Activated CD8-positive, alpha-beta T cell treated with anti-CD3 and anti-CD28 coated beads, Interleukin-2, amount 10 ng/mL, durations not matched to agents 7 days and 5 days (primary cell): ENCODE measurements around the gene ZNF90. TPM values are rescaled to one million over a fixed set of nuclear protein-coding genes. Genes with fewer than 3 reads are reported as not detected.

Source experiments
- ATAC-seq: fragments of 150-1000 bp; cut with Tn5 transposase; one replicate; pipeline ENCODE4 v1.10.0; 2021; ENCODE audit warnings: moderate library complexity
- CTCF ChIA-PET: fragments of 350-600 bp; sonication (Branson Sonifier 250); formaldehyde crosslinking; loops from one replicate; lab custom pipeline; 2021; ENCODE audit warnings: antibody characterized with exemption; lab: Charles Lee
- POLR2A ChIA-PET: fragments of 350-600 bp; sonication (Branson Sonifier 250); formaldehyde crosslinking; loops from one replicate; lab custom pipeline; 2021; ENCODE audit warnings: antibody characterized with exemption; lab: Charles Lee
- DNase-seq: peaks from one replicate; pipeline ENCODE4 v3.0.0-alpha.2; 2020
- H3K27ac Mint-ChIP-seq: one replicate; pipeline ENCODE4 v1.8.0; 2021; ENCODE audit warnings: mild to moderate bottlenecking, mixed read lengths
- H3K27me3 Mint-ChIP-seq: one replicate; pipeline ENCODE4 v1.8.0; 2021; ENCODE audit warnings: low read depth, mixed read lengths
- H3K36me3 Mint-ChIP-seq: one replicate; pipeline ENCODE4 v1.8.0; 2021; ENCODE audit warnings: low read depth, mixed read lengths
- H3K4me1 Mint-ChIP-seq: one replicate; pipeline ENCODE4 v1.8.0; 2021; ENCODE audit warnings: low read depth, mixed read lengths
- H3K4me3 Mint-ChIP-seq: one replicate; pipeline ENCODE4 v1.8.0; 2021; ENCODE audit warnings: mild to moderate bottlenecking, mixed read lengths
- H3K9me3 Mint-ChIP-seq: one replicate; pipeline ENCODE4 v1.8.0; 2022; ENCODE audit warnings: mixed read lengths; ENCODE audit not compliant: insufficient read depth
- total RNA-seq, 2 experiments: library from RNA; stranded (reverse); gene quantifications; one replicate each; pipeline ENCODE4 v1.2.3, GENCODE V29; 2021

The ZNF90 gene
- total RNA-seq, 2 experiments from 2014 or later, result 16.2 to 17.0 TPM

- ATAC-seq (peak; percentile 97), DNase-seq (peak; percentile 96)
- H3K4me1 Mint-ChIP-seq, result peaks cover 40% of the 10 kb centered on the region
- CTCF ChIA-PET, result interaction anchor here (1.3 kb wide), 1 partner anchor 71 kb away, joined by 4 read pairs; no protein-coding TSS in a partner anchor
- H3K27ac Mint-ChIP-seq, result peak within 1 kb of the TSS; percentile 98
- peak within 1 kb of the TSS; percentile 98 for H3K4me3 Mint-ChIP-seq
- H3K9me3 Mint-ChIP-seq, result peaks cover 56% of the 10 kb centered on the region
- POLR2A ChIA-PET, result interaction anchor here (0.6 to 2.0 kb wide), 22 partner anchors 12 to 1668 kb away, joined by 3 to 22 read pairs (median 4); partner anchors contain the start of genes ZNF101, ZNF253, ZNF429 and ZNF66
- peaks cover 78% of the 10 kb centered on the region for H3K36me3 Mint-ChIP-seq
- H3K27me3 Mint-ChIP-seq, result no peaks in the 10 kb centered on the region
These were observed 89.3 kb downstream of the ZNF90 start, which contains the start of gene ZNF486 for GRCh38 chr19:20167020-20167644. Gene ZNF486 (plus strand): TSS chr19:20167214. CDS start chr19:20167331, 117 bp downstream.

- peaks cover 34% of the 10 kb centered on the region for H3K4me1 Mint-ChIP-seq
- H3K27ac Mint-ChIP-seq, result peak overlapping the region; percentile 98
- ATAC-seq (no peak), DNase-seq (no peak)
- peak overlapping the region; percentile 98 for H3K4me3 Mint-ChIP-seq
- ChIA-PET POLR2A (interaction anchor here (0.8 to 2.0 kb wide), 11 partner anchors 16 to 1668 kb away, joined by 3 to 22 read pairs (median 7); partner anchors contain the start of genes ZNF101, ZNF253, ZNF429 and ZNF682), CTCF (interaction anchor here (1.3 kb wide), 1 partner anchor 71 kb away, joined by 4 read pairs; no protein-coding TSS in a partner anchor)
- peaks cover 78% of the 10 kb centered on the region for H3K36me3 Mint-ChIP-seq
- H3K9me3 Mint-ChIP-seq, result peaks cover 50% of the 10 kb centered on the region
- no peaks in the 10 kb centered on the region for H3K27me3 Mint-ChIP-seq
These were observed 89.9 kb downstream of the ZNF90 start for GRCh38 chr19:20167651-20168122.

Other genes starting within 250 kb of the ZNF90 start
- gene ZNF253, start 212.1 kb upstream of the ZNF90 start, total RNA-seq, result 10 to 100 TPM; 15.7 to 17.5 TPM
- gene ZNF93, start 177.1 kb upstream of the ZNF90 start, total RNA-seq, result 10 to 100 TPM; 15.8 to 17.9 TPM
- gene ZNF682, start 38.5 kb upstream of the ZNF90 start, total RNA-seq, result 10 to 100 TPM; 10.9 to 13.6 TPM
- gene ZNF486, start 89.2 kb downstream of the ZNF90 start, total RNA-seq, result 10 to 100 TPM; 13.1 to 13.9 TPM